ENCODE measurements around the gene RSPH10B2.
"Not testable (repeated sequence)": the region's sequence is repeated elsewhere in the genome, so short reads cannot be mapped to it uniquely, and the experiment has no call there.

The RSPH10B2 gene

GRCh38 chr7:6753964-6754363 is at the start of gene RSPH10B2:
TSS of gene RSPH10B2 (plus strand) at chr7:6754103. CDS start at chr7:6757678, 3,575 bp downstream.
- not testable (repeated sequence) for DNase-seq (ENCODE audit: low spot score)

- peak; percentile 11 for DNase-seq (ENCODE audit: low spot score)
Measured at GRCh38 chr7:6705959-6706665, 47.8 kb upstream of the RSPH10B2 start.

- peak; percentile 99 for DNase-seq (ENCODE audit: low spot score)
Measured at GRCh38 chr7:6706666-6707407, 47.1 kb upstream of the RSPH10B2 start, which contains the start of gene ZNF12. TSS of gene ZNF12 (minus strand) at chr7:6706947. CDS start at chr7:6705173, 1,774 bp downstream.

GRCh38 chr7:6708304-6708703 is 45.6 kb upstream of the RSPH10B2 start:
- DNase-seq (ENCODE audit: low spot score) = no peak

GRCh38 chr7:6709808-6710207 is 44.1 kb upstream of the RSPH10B2 start:
- no peak for DNase-seq (ENCODE audit: low spot score)

GRCh38 chr7:6714360-6714759 is 39.5 kb upstream of the RSPH10B2 start:
- DNase-seq (ENCODE audit: low spot score) = no peak

GRCh38 chr7:6715898-6716297 is 38.0 kb upstream of the RSPH10B2 start:
- DNase-seq (ENCODE audit: low spot score) = not testable (repeated sequence)

GRCh38 chr7:6718124-6718523 is 35.8 kb upstream of the RSPH10B2 start:
- DNase-seq (ENCODE audit: low spot score) = no peak

GRCh38 chr7:6724351-6724750 is 29.6 kb upstream of the RSPH10B2 start:
- DNase-seq (ENCODE audit: low spot score) = not testable (repeated sequence)

GRCh38 chr7:6725003-6725402 is 28.9 kb upstream of the RSPH10B2 start:
- no peak for DNase-seq (ENCODE audit: low spot score)

GRCh38 chr7:6726341-6726740 is 27.6 kb upstream of the RSPH10B2 start:
- not testable (repeated sequence) for DNase-seq (ENCODE audit: low spot score)

- DNase-seq (ENCODE audit: low spot score) = no peak
Measured at GRCh38 chr7:6727663-6728062, 26.2 kb upstream of the RSPH10B2 start.

- not testable (repeated sequence) for DNase-seq (ENCODE audit: low spot score)
Measured at GRCh38 chr7:6728893-6729491, 24.9 kb upstream of the RSPH10B2 start.

GRCh38 chr7:6729492-6730342 is 24.2 kb upstream of the RSPH10B2 start:
- peak; percentile 97 for DNase-seq (ENCODE audit: low spot score)

GRCh38 chr7:6730343-6730633 is 23.6 kb upstream of the RSPH10B2 start:
- DNase-seq (ENCODE audit: low spot score) = no peak

- DNase-seq (ENCODE audit: low spot score) = not testable (repeated sequence)
Measured at GRCh38 chr7:6738415-6738814, 15.5 kb upstream of the RSPH10B2 start.

- DNase-seq (ENCODE audit: low spot score) = not testable (repeated sequence)
Measured at GRCh38 chr7:6744410-6745100, 9.3 kb upstream of the RSPH10B2 start.

- not testable (repeated sequence) for DNase-seq (ENCODE audit: low spot score)
Measured at GRCh38 chr7:6749335-6749734, 4.6 kb upstream of the RSPH10B2 start.

- DNase-seq (ENCODE audit: low spot score) = not testable (repeated sequence)
Measured at GRCh38 chr7:6750173-6750572, 3.7 kb upstream of the RSPH10B2 start.

- DNase-seq (ENCODE audit: low spot score) = not testable (repeated sequence)
Measured at GRCh38 chr7:6761186-6761585, 7.3 kb downstream of the RSPH10B2 start.

- not testable (repeated sequence) for DNase-seq (ENCODE audit: low spot score)
Measured at GRCh38 chr7:6781581-6781980, 27.7 kb downstream of the RSPH10B2 start.

All from LoVo (cell line).